Measurements from ENCODE around the gene F13A1.

DNA sequence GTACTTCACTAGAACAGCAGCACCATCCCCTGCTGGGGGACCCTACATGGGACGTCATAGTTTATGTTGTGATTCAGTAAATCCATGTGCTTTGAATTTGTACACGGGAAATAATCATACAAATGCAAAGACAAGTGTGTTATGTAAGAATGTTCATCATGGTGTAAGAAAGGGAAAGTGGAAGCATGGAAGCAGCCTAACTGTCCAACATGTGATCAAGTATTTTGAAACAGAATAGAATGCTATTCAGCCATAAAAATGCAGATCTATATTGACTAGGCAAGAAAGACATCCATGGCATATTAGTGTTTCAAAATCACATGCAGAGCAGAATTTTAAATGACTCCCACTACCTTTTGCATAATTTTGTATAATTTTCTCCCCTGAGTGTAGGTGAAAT lies 117.6 kb downstream of the F13A1 start:
- TF ChIP-seq, protein P1, sequence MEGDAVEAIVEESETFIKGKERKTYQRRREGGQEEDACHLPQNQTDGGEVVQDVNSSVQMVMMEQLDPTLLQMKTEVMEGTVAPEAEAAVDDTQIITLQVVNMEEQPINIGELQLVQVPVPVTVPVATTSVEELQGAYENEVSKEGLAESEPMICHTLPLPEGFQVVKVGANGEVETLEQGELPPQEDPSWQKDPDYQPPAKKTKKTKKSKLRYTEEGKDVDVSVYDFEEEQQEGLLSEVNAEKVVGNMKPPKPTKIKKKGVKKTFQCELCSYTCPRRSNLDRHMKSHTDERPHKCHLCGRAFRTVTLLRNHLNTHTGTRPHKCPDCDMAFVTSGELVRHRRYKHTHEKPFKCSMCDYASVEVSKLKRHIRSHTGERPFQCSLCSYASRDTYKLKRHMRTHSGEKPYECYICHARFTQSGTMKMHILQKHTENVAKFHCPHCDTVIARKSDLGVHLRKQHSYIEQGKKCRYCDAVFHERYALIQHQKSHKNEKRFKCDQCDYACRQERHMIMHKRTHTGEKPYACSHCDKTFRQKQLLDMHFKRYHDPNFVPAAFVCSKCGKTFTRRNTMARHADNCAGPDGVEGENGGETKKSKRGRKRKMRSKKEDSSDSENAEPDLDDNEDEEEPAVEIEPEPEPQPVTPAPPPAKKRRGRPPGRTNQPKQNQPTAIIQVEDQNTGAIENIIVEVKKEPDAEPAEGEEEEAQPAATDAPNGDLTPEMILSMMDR (IDR thresholded peaks at IDR 0.05) = no peak
- TF ChIP-seq POLR2A (IDR thresholded peaks at IDR 0.05) = no peak
